ENCODE data around the gene WDR33. TPM values are rescaled to one million over a fixed set of nuclear protein-coding genes. Genes with fewer than 3 reads are reported as not detected.

Gene WDR33
- polyA plus RNA-seq, 2 donors: 10.6 to 12.2 TPM

- 80 to 86% methylated on average over 15 of the region's 15 CpGs for WGBS, 2 donors
- Histone ChIP-seq H3K36me3 (ENCODE audit: control insufficient read depth in 2 of 2, insufficient read depth in 2 of 2, low read length in 1 of 2) (peaks cover 5 to 7% of the 10 kb centered on the region in 2 donors), H3K9me3 (ENCODE audit: control insufficient read depth in 2 of 2, insufficient read depth in 1 of 2, low read depth in 1 of 2, low read length in 1 of 2) (no peaks in the 10 kb centered on the region), H3K27ac (ENCODE audit: low read depth in 2 of 2, low read length in 1 of 2) (peak overlapping the region in 1 of 2 donors; percentile 27), H3K4me3 (ENCODE audit: low read depth in 1 of 2, low read length in 2 of 2) (no peak overlapping the region), H3K4me1 (ENCODE audit: control insufficient read depth in 2 of 2, insufficient read depth in 2 of 2, low read length in 1 of 2) (peaks cover 0 to 14% of the 10 kb centered on the region in 2 donors), H3K27me3 (ENCODE audit: control insufficient read depth in 1 of 2, insufficient read depth in 2 of 2, low read length in 2 of 2) (no peaks in the 10 kb centered on the region)
Measured at GRCh38 chr2:127656569-127657231, 154.3 kb downstream of the WDR33 start.

- H3K4me3 ChIP-seq (ENCODE audit: low read depth in 1 of 2, low read length in 2 of 2): no peak overlapping the region
- H3K4me1 ChIP-seq (ENCODE audit: control insufficient read depth in 2 of 2, insufficient read depth in 2 of 2, low read length in 1 of 2): peaks cover 0 to 13% of the 10 kb centered on the region in 2 donors
- WGBS, 2 donors: 73 to 87% methylated on average over 16 of the region's 16 CpGs
- peak overlapping the region; percentile 1 to 63 for H3K27ac ChIP-seq (ENCODE audit: low read depth in 2 of 2, low read length in 1 of 2)
- H3K9me3 ChIP-seq (ENCODE audit: control insufficient read depth in 2 of 2, insufficient read depth in 1 of 2, low read depth in 1 of 2, low read length in 1 of 2): no peaks in the 10 kb centered on the region
- no peaks in the 10 kb centered on the region for H3K27me3 ChIP-seq (ENCODE audit: control insufficient read depth in 1 of 2, insufficient read depth in 2 of 2, low read length in 2 of 2)
- H3K36me3 ChIP-seq (ENCODE audit: control insufficient read depth in 2 of 2, insufficient read depth in 2 of 2, low read length in 1 of 2): peaks cover under 1 to 7% of the 10 kb centered on the region in 2 donors
Measured at GRCh38 chr2:127655209-127656073, 155.5 kb downstream of the WDR33 start.

GRCh38 chr2:127654838-127655175, 156.2 kb downstream of the WDR33 start:
- H3K27ac ChIP-seq (ENCODE audit: low read depth in 2 of 2, low read length in 1 of 2): peak overlapping the region in 1 of 2 donors; percentile 63
- H3K36me3 ChIP-seq (ENCODE audit: control insufficient read depth in 2 of 2, insufficient read depth in 2 of 2, low read length in 1 of 2): peaks cover 0 to 7% of the 10 kb centered on the region in 2 donors
- H3K4me3 ChIP-seq (ENCODE audit: low read depth in 1 of 2, low read length in 2 of 2): no peak overlapping the region
- 87 to 89% methylated on average over 8 of the region's 8 CpGs for WGBS, 2 donors
- H3K4me1 ChIP-seq (ENCODE audit: control insufficient read depth in 2 of 2, insufficient read depth in 2 of 2, low read length in 1 of 2): peaks cover 0 to 13% of the 10 kb centered on the region in 2 donors
- H3K27me3 ChIP-seq (ENCODE audit: control insufficient read depth in 1 of 2, insufficient read depth in 2 of 2, low read length in 2 of 2): no peaks in the 10 kb centered on the region
- no peaks in the 10 kb centered on the region for H3K9me3 ChIP-seq (ENCODE audit: control insufficient read depth in 2 of 2, insufficient read depth in 1 of 2, low read depth in 1 of 2, low read length in 1 of 2)

GRCh38 chr2:127654084-127654837, 156.7 kb downstream of the WDR33 start:
- Histone ChIP-seq H3K9me3 (ENCODE audit: control insufficient read depth in 2 of 2, insufficient read depth in 1 of 2, low read depth in 1 of 2, low read length in 1 of 2) (no peaks in the 10 kb centered on the region), H3K4me3 (ENCODE audit: low read depth in 1 of 2, low read length in 2 of 2) (no peak overlapping the region), H3K27ac (ENCODE audit: low read depth in 2 of 2, low read length in 1 of 2) (no peak overlapping the region), H3K27me3 (ENCODE audit: control insufficient read depth in 1 of 2, insufficient read depth in 2 of 2, low read length in 2 of 2) (no peaks in the 10 kb centered on the region), H3K36me3 (ENCODE audit: control insufficient read depth in 2 of 2, insufficient read depth in 2 of 2, low read length in 1 of 2) (peaks cover 0 to 7% of the 10 kb centered on the region in 2 donors), H3K4me1 (ENCODE audit: control insufficient read depth in 2 of 2, insufficient read depth in 2 of 2, low read length in 1 of 2) (peaks cover 0 to 13% of the 10 kb centered on the region in 2 donors)
- WGBS, 2 donors: 89 to 90% methylated on average over 24 of the region's 24 CpGs

GRCh38 chr2:127653421-127654083, 157.4 kb downstream of the WDR33 start:
- Histone ChIP-seq H3K27ac (ENCODE audit: low read depth in 2 of 2, low read length in 1 of 2) (peak overlapping the region; percentile 14 to 38), H3K36me3 (ENCODE audit: control insufficient read depth in 2 of 2, insufficient read depth in 2 of 2, low read length in 1 of 2) (peaks cover 0 to 7% of the 10 kb centered on the region in 2 donors), H3K27me3 (ENCODE audit: control insufficient read depth in 1 of 2, insufficient read depth in 2 of 2, low read length in 2 of 2) (no peaks in the 10 kb centered on the region), H3K9me3 (ENCODE audit: control insufficient read depth in 2 of 2, insufficient read depth in 1 of 2, low read depth in 1 of 2, low read length in 1 of 2) (no peaks in the 10 kb centered on the region), H3K4me3 (ENCODE audit: low read depth in 1 of 2, low read length in 2 of 2) (no peak overlapping the region), H3K4me1 (ENCODE audit: control insufficient read depth in 2 of 2, insufficient read depth in 2 of 2, low read length in 1 of 2) (peaks cover 0 to 8% of the 10 kb centered on the region in 2 donors)
- 74 to 77% methylated on average over 16 of the region's 16 CpGs for WGBS, 2 donors

- H3K27ac ChIP-seq (ENCODE audit: low read depth in 2 of 2, low read length in 1 of 2): peak overlapping the region; percentile 14 to 38
- peaks cover 0 to 7% of the 10 kb centered on the region in 2 donors for H3K36me3 ChIP-seq (ENCODE audit: control insufficient read depth in 2 of 2, insufficient read depth in 2 of 2, low read length in 1 of 2)
- WGBS, 2 donors: 71 to 77% methylated on average over 25 of the region's 25 CpGs
- H3K27me3 ChIP-seq (ENCODE audit: control insufficient read depth in 1 of 2, insufficient read depth in 2 of 2, low read length in 2 of 2): no peaks in the 10 kb centered on the region
- peaks cover 0 to 11% of the 10 kb centered on the region in 2 donors for H3K4me1 ChIP-seq (ENCODE audit: control insufficient read depth in 2 of 2, insufficient read depth in 2 of 2, low read length in 1 of 2)
- H3K4me3 ChIP-seq (ENCODE audit: low read depth in 1 of 2, low read length in 2 of 2): no peak overlapping the region
- H3K9me3 ChIP-seq (ENCODE audit: control insufficient read depth in 2 of 2, insufficient read depth in 1 of 2, low read depth in 1 of 2, low read length in 1 of 2): no peaks in the 10 kb centered on the region
Measured at GRCh38 chr2:127652786-127653357, 158.1 kb downstream of the WDR33 start.

- Histone ChIP-seq H3K36me3 (ENCODE audit: control insufficient read depth in 2 of 2, insufficient read depth in 2 of 2, low read length in 1 of 2) (peaks cover 0 to 7% of the 10 kb centered on the region in 2 donors), H3K27me3 (ENCODE audit: control insufficient read depth in 1 of 2, insufficient read depth in 2 of 2, low read length in 2 of 2) (no peaks in the 10 kb centered on the region), H3K4me3 (ENCODE audit: low read depth in 1 of 2, low read length in 2 of 2) (no peak overlapping the region), H3K9me3 (ENCODE audit: control insufficient read depth in 2 of 2, insufficient read depth in 1 of 2, low read depth in 1 of 2, low read length in 1 of 2) (no peaks in the 10 kb centered on the region), H3K4me1 (ENCODE audit: control insufficient read depth in 2 of 2, insufficient read depth in 2 of 2, low read length in 1 of 2) (peaks cover 0 to 17% of the 10 kb centered on the region in 2 donors), H3K27ac (ENCODE audit: low read depth in 2 of 2, low read length in 1 of 2) (peak overlapping the region; percentile 36 to 41)
- 72 to 73% methylated on average over 14 of the region's 14 CpGs for WGBS, 2 donors
Measured at GRCh38 chr2:127651971-127652550, 158.9 kb downstream of the WDR33 start.

- Histone ChIP-seq H3K36me3 (ENCODE audit: control insufficient read depth in 2 of 2, insufficient read depth in 2 of 2, low read length in 1 of 2) (peaks cover 0 to 7% of the 10 kb centered on the region in 2 donors), H3K4me1 (ENCODE audit: control insufficient read depth in 2 of 2, insufficient read depth in 2 of 2, low read length in 1 of 2) (peaks cover 0 to 23% of the 10 kb centered on the region in 2 donors), H3K27me3 (ENCODE audit: control insufficient read depth in 1 of 2, insufficient read depth in 2 of 2, low read length in 2 of 2) (no peaks in the 10 kb centered on the region), H3K27ac (ENCODE audit: low read depth in 2 of 2, low read length in 1 of 2) (peak overlapping the region; percentile 19 to 47), H3K9me3 (ENCODE audit: control insufficient read depth in 2 of 2, insufficient read depth in 1 of 2, low read depth in 1 of 2, low read length in 1 of 2) (no peaks in the 10 kb centered on the region), H3K4me3 (ENCODE audit: low read depth in 1 of 2, low read length in 2 of 2) (no peak overlapping the region)
- WGBS, 2 donors: 87 to 91% methylated on average over 29 of the region's 29 CpGs
Measured at GRCh38 chr2:127651381-127651809, 159.6 kb downstream of the WDR33 start.
